ENCODE results near the gene CDK19. TPM values are rescaled to one million over a fixed set of nuclear protein-coding genes. Genes with fewer than 3 reads are reported as not detected.
"Not testable (repeated sequence)": the region's sequence is repeated elsewhere in the genome, so short reads cannot be mapped to it uniquely, and the experiment has no call there.

Gene CDK19
- total RNA-seq, 1 experiment from 2014 or later, result 24.3 TPM

- BruUV-seq (replicated peaks), result no TSS peak
- peak; percentile 6 for DNase-seq
- Mint-ChIP-seq H3K4me3 (ENCODE audit: low read depth, unreplicated experiment) (peak overlapping the region; percentile 19), H3K9me3 (ENCODE audit: low read depth, unreplicated experiment) (peaks cover 4% of the 10 kb centered on the region), H3K36me3 (ENCODE audit: insufficient read depth, unreplicated experiment) (no peaks in the 10 kb centered on the region), H3K27ac (ENCODE audit: unreplicated experiment) (peak overlapping the region; percentile 4), H3K4me1 (ENCODE audit: low read depth, unreplicated experiment) (peaks cover 36% of the 10 kb centered on the region), H3K27me3 (ENCODE audit: unreplicated experiment) (no peaks in the 10 kb centered on the region)
- intact Hi-C loops (cut with micrococcal nuclease; ENCODE audit: unreplicated experiment), result loop anchor here (5.0 kb wide), 2 partner anchors 66 to 131 kb away; no protein-coding TSS in a partner anchor
- CTCF ChIA-PET, result interaction anchor here (0.9 to 1.8 kb wide), 4 partner anchors 8 to 290 kb away, joined by 3 to 8 read pairs (median 4); partner anchors contain the start of gene CDK19
- no peak for TF ChIP-seq CTCF (IDR thresholded peaks at IDR 0.05; ENCODE audit: unreplicated experiment)
Observed at GRCh38 chr6:110746680-110747079, 68.6 kb downstream of the CDK19 start.

GRCh38 chr6:110744991-110745390 lies 70.3 kb downstream of the CDK19 start:
- H3K36me3 Mint-ChIP-seq (ENCODE audit: insufficient read depth, unreplicated experiment), result no peaks in the 10 kb centered on the region
- intact Hi-C loops (cut with micrococcal nuclease; ENCODE audit: unreplicated experiment), result loop anchor here (5.0 kb wide), 2 partner anchors 67 to 132 kb away; no protein-coding TSS in a partner anchor
- DNase-seq, result no peak
- peaks cover 34% of the 10 kb centered on the region for H3K4me1 Mint-ChIP-seq (ENCODE audit: low read depth, unreplicated experiment)
- CTCF ChIA-PET, result no interaction called here
- H3K27ac Mint-ChIP-seq (ENCODE audit: unreplicated experiment), result no peak overlapping the region
- BruUV-seq (replicated peaks), result no TSS peak
- peaks cover 9% of the 10 kb centered on the region for H3K9me3 Mint-ChIP-seq (ENCODE audit: low read depth, unreplicated experiment)
- H3K4me3 Mint-ChIP-seq (ENCODE audit: low read depth, unreplicated experiment), result no peak overlapping the region
- no peaks in the 10 kb centered on the region for H3K27me3 Mint-ChIP-seq (ENCODE audit: unreplicated experiment)
- no peak for TF ChIP-seq CTCF (IDR thresholded peaks at IDR 0.05; ENCODE audit: unreplicated experiment)

- H3K4me3 Mint-ChIP-seq (ENCODE audit: low read depth, unreplicated experiment); H3K27ac Mint-ChIP-seq (ENCODE audit: unreplicated experiment); DNase-seq; BruUV-seq (replicated peaks); intact Hi-C loops (cut with micrococcal nuclease; ENCODE audit: unreplicated experiment); H3K27me3 Mint-ChIP-seq (ENCODE audit: unreplicated experiment); H3K9me3 Mint-ChIP-seq (ENCODE audit: low read depth, unreplicated experiment); H3K36me3 Mint-ChIP-seq (ENCODE audit: insufficient read depth, unreplicated experiment): not testable (repeated sequence)
- CTCF ChIA-PET, result interaction anchor here (0.6 kb wide), 1 partner anchor 107 kb away, joined by 4 read pairs; no protein-coding TSS in a partner anchor
- H3K4me1 Mint-ChIP-seq (ENCODE audit: low read depth, unreplicated experiment), result peaks cover 39% of the 10 kb centered on the region
Observed at GRCh38 chr6:110742552-110742951, 72.7 kb downstream of the CDK19 start.

GRCh38 chr6:110741517-110741916 lies 73.8 kb downstream of the CDK19 start:
- Mint-ChIP-seq H3K27me3 (ENCODE audit: unreplicated experiment) (no peaks in the 10 kb centered on the region), H3K9me3 (ENCODE audit: low read depth, unreplicated experiment) (peaks cover 9% of the 10 kb centered on the region), H3K4me1 (ENCODE audit: low read depth, unreplicated experiment) (peaks cover 28% of the 10 kb centered on the region), H3K36me3 (ENCODE audit: insufficient read depth, unreplicated experiment) (no peaks in the 10 kb centered on the region), H3K27ac (ENCODE audit: unreplicated experiment) (no peak overlapping the region), H3K4me3 (ENCODE audit: low read depth, unreplicated experiment) (no peak overlapping the region)
- no peak for DNase-seq
- no TSS peak for BruUV-seq (replicated peaks)
- CTCF ChIA-PET, result interaction anchor here (0.6 to 1.2 kb wide), 3 partner anchors 28 to 309 kb away, joined by 3 to 5 read pairs (median 3); no protein-coding TSS in a partner anchor
- TF ChIP-seq CTCF (IDR thresholded peaks at IDR 0.05; ENCODE audit: unreplicated experiment), result no peak
- intact Hi-C loops (cut with micrococcal nuclease; ENCODE audit: unreplicated experiment), result no loop called here

- TF ChIP-seq CTCF (IDR thresholded peaks at IDR 0.05; ENCODE audit: unreplicated experiment), result no peak
- peak overlapping the region; percentile 32 for H3K4me3 Mint-ChIP-seq (ENCODE audit: low read depth, unreplicated experiment)
- CTCF ChIA-PET, result interaction anchor here (1.0 to 1.2 kb wide), 2 partner anchors 8 to 76 kb away, joined by 3 to 4 read pairs; partner anchors contain the start of gene CDK19
- no peaks in the 10 kb centered on the region for H3K27me3 Mint-ChIP-seq (ENCODE audit: unreplicated experiment)
- no TSS peak for BruUV-seq (replicated peaks)
- peak overlapping the region; percentile 60 for H3K27ac Mint-ChIP-seq (ENCODE audit: unreplicated experiment)
- H3K36me3 Mint-ChIP-seq (ENCODE audit: insufficient read depth, unreplicated experiment), result no peaks in the 10 kb centered on the region
- H3K4me1 Mint-ChIP-seq (ENCODE audit: low read depth, unreplicated experiment), result peaks cover 24% of the 10 kb centered on the region
- peak; percentile 57 for DNase-seq
- peaks cover 9% of the 10 kb centered on the region for H3K9me3 Mint-ChIP-seq (ENCODE audit: low read depth, unreplicated experiment)
- intact Hi-C loops (cut with micrococcal nuclease; ENCODE audit: unreplicated experiment), result no loop called here
Observed at GRCh38 chr6:110738899-110739365, 76.3 kb downstream of the CDK19 start.
